ENCODE data around the gene SLBP.

Gene SLBP

GRCh38 chr4:1726146-1726934, 14.2 kb upstream of the SLBP start:
- peak; percentile 61 for DNase-seq

DNA sequence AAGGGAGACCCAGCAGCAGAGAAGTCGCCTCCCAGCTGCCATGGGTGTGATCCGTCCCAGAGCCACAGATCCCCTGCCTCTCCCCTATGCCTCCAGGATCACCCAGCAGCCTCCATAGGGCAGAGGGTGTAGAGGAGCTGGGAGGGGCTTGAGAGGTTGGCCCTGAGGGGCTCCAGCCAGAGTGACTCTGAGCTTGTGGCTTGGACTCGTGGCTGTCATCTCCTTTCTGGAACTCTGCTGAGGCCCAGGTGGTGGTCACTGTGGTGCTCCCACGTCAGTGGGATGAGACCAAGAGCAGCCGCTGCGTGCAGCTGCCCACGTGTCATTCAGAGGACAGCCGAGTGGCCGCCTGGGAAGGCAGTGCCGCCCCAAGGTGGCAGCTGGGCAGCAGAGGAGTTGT, 13.4 kb upstream of the SLBP start:
- DNase-seq: no peak

DNA sequence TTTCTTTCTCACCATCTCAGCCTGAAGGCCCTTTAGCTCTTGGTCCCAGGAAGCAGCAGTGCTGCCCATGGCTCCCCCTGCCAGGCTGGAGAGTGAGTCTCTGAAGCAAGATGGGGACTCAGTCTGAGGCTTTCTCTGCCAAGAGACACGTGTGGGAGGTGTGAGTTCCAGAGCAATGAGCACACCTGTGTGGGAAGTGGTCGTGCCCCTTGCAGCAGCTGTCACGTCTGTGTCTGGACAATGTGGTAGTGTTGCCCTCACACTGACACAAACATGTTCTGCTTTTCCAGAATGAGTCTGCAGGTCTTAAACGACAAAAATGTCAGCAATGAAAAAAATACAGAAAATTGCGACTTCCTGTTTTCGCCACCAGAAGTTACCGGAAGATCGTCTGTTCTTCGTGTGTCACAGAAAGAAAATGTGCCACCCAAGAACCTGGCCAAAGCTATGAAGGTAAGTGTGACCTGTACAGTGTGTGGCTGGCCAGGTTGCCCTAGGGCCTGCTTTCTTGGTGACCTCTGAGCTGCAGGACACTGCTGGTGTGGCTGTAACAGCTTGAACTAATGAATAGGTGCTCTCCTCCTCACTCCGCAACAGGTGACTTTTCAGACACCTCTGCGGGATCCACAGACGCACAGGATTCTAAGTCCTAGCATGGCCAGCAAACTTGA, 11.1 kb upstream of the SLBP start:
- no peak for DNase-seq

GRCh38 chr4:1722551-1723118, 10.5 kb upstream of the SLBP start:
- DNase-seq: no peak

GRCh38 chr4:1721666-1722550, 9.8 kb upstream of the SLBP start:
- no peak for DNase-seq

DNA sequence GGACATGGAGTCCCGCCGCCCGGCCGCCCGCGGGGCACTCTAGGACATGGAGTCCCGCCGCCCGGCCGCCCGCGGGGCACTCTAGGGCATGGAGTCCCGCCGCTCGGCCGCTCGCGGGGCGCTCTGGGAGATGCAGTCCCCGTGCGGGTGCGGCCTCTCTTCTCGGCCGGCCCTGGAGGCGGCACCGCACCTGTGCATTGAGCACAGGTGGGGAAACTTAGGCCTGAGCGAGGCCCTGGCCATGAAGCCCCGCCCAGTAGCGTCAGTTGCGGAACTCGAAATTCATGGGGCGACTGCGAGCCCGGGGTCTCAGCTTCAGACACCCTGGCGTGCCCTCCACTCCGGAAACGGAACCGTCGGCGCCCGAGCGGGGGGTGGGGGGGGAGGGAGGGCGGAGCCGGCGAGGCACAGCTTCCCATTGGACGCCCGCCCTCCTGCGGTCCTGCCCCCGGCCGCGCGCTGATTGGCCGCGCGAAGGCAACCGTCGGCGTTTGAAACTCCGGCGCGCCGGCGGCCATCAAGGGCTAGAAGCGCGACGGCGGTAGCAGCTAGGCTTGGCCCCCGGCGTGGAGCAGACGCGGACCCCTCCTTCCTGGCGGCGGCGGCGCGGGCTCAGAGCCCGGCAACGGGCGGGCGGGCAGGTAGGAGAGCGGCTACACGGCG, 9.0 kb upstream of the SLBP start, which contains the start of the genes TACC3 and TMEM129:
TACC3 (plus strand) TSS at position 519 of the 663 bp plus-strand sequence. CDS start 1,901 bp downstream, outside the sequence.
TMEM129 (minus strand) TSS at position 321 of the 663 bp plus-strand sequence. CDS start 486 bp downstream, outside the sequence.
- DNase-seq: peak; percentile 83

DNA sequence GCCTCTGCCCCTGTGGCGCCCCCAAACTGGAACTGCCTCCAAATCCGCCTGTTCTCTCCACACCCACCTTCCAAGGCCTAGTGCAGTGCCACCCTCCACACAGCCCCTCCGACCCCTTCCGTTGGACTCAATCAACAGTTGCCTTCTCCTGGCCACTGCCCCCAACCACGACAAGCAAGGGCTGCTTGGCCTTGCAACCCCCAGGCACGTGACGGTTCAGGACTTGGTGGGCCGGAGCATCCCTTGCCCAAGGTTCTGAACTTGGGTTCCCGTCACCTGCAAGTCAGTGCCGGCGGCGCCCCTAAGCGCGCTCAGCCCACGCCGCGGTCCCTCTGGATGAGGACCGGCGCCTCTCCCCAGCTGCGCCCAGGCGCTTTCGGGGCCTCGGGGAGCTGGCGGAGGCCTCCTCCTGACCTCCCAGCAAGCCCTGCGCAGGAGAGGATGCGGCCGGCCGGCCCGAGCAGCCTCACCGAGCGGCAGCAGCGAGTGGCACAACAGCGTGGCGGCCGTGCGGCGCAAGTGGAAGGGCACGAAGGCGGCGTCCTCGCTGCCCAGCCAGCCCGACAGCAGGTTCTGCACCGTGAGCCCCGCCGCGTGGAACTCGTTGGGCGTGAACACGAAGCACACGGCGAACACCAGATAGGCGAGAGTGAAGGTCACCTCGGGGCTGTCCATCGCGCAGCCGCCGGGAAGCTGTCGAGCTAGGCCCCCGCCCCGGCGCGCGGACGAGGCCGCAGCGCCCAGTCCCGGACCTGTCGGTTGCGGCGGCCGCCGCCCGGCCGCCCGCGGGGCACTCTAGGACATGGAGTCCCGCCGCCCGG, 8.3 kb upstream of the SLBP start:
- DNase-seq: no peak

- no peak for DNase-seq
These were observed 6.2 kb upstream of the SLBP start for GRCh38 chr4:1718095-1718850.

- no peak for DNase-seq
These were observed 5.3 kb upstream of the SLBP start for GRCh38 chr4:1717129-1718094.

DNA sequence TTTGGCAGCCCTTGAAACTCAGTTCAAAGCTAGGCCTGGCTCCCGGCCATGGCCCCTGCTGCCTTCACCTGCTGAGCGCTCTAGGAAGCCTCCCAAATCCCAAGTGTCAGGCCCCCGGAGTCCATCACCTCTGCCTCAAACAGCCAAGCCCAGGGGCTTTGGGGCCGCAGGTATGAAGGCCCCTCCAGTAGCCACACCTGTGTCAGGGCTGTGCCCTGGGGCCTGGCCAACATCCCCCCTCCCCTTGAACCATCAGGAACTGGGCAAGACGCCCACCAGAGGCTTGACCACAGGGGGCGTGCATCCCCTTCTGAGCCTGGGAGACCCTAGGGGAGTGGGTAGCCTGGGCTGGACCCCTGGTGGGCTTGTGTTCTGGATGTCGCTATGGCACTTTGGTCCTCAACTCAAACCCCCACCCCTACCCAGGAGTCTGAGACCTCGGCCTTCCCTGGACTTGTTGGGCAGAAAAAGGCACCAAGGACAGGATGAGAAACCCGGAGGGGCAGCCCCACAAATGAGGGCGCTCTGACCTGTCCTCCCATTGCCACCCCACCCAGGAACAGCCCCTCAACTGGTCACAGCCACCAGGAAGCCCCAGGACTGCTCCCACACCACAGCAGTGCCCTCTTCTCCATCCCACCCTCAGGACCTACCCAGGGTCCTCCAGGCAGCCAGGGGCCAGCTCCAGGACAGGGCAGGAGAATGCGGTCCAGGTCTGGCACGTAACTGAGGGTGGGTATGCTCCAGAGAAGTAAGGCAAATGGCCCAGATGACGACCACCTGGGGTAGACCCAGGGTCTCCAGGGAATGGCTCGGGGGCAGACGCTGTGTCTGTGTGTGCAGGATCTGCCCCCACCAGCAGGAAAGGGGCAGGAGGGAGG, 4.2 kb upstream of the SLBP start:
- DNase-seq: no peak

GRCh38 chr4:1715002-1715758, 3.1 kb upstream of the SLBP start:
- DNase-seq: no peak

DNA sequence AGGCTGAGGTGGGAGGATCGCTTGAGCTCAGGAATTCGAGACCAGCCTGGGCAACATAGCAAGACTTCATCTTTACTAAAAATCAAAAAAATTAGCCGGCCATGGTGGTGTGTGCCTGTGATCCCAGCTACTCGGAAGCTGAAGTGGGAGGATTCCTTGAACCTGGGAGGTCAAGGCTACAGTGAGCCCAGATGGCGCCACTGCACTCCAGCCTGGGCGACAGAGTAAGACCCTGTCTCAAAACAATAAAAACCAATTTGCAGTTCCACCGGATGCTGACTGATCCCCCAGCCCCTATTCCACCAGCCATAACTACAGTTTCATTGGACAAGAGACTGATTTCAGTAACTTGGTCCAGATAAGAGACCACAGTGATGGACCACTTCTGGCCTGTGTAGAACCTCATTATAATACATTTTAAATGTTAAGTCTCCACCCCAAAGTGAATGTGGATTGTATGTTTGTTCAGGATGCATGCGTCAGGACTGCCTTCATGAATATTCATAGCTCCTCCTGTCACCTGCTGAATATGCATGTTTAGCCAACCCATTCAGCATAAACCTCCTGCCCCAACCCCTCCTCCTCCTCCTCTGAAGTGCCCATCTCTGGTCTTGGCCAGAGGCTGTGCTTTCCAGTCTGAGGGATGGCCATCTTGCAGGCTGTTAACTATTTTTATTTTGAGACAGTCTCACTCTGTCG, 2.3 kb upstream of the SLBP start:
- DNase-seq: no peak

DNA sequence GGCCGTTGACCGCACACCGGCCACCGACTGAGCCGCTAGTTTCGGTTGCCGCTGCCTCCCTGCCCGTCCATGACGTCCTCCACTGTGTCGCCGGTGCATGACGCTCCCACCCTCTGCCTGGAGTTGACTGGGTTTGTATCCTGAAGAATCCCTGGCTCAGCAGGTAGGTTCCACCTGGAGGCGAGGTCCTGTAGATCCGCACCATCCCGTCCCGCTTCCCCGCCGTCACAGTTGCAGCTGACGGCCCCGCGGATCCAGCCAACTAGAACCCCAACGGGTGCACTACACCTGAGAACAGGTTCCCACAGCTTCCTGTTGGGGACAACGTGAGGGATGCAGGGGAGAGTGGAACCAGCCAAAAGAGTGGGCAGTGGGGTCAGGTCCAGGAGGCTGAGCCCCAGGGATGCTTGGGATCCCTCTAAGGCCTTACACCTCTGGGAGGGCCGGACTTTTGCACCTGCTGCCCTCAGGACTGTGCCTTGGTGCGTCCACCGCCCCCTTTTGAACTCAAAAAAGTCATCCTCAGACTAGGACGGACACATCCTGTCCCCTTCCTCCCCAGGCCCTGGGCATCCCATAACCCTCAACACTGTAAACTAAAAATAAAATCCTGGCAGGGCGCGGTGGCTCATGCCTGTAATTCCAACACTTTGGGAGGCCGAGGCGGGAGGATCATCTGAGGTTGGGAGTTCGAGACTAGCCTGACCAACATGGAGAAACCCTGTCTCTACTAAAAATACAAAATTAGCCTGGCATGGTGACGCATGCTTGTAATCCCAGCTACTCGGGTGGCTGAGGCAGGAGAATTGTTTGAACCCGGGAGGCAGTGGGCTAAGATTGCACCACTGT, 1.1 kb upstream of the SLBP start:
- no peak for DNase-seq

- no peak for DNase-seq
These were observed 426 bp downstream of the SLBP start for GRCh38 chr4:1711571-1712215.

DNA sequence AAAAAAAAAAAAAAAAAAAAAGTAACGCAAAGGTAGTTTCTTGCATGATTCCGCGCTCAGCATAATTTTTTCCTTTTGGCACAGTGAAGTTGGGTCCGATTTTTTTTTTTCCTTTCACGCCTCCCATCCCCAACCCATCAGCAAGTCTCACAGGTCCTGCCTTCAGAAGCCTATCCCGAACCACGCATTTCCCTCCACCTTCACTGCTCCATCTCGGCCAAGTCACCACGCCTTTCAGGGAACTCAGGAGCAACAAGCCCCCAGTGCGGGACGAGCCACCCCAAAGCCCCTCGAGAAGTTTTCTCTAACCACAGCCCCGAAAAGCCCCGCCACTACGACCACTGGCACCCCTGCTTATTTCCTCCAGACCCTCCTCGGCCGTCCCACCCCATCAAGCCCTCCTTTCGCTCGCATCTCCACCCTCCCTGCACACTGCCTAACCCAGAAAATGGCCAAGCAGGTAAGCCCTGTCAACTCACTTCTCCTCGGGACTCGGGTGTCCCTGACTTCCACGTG, 1.0 kb downstream of the SLBP start:
- DNase-seq: no peak

Measured in kidney glomerular epithelial cell (primary cell).